ENCODE data around the gene CFAP68.
"Not testable (repeated sequence)": the region's sequence is repeated elsewhere in the genome, so short reads cannot be mapped to it uniquely, and the experiment has no call there.

CFAP68 gene

DNA sequence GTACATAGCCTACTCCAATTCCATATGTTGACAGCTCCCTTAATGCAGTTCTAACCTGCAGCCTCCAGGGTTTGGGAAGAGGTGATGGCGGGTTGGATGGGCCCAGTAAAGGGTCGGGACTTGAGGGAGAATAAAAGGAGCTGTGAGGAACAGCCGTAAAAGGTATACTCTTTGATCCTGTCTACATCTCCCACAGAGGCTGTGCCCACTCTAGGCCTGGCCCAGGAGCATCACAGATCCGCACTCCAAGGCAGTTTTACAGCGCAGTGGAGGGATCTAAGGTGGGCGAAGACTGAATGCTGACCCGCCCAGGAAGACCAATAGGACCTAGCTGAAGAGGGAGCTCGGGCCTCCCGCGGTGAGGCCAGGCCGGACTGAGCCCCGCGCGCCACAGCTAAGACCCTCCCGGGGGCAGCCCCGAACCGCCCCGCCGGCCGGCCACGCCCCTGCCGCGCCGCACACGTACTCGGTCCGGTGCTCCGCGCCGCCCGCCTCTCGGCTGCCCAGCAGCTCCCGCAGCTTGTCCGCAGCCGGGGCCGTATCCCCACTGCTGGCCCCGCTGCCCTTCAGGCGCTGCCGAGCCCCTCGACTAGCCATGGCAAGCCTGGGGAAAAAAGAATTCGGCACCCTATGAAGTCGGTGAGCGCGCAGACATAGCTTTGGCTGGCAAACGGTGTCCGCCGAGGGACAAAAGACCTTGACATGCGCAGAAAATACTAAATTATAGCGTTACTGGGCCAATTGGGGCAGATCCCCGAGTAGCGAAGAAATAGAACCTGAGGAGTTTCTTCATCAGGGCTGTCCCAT, 8.3 kb upstream of the CFAP68 start, which contains the start of gene ALG9:
Gene ALG9, minus strand, starts transcription at position 696 of the 807 bp plus-strand sequence. Its CDS starts 99 bp downstream, at position 597.
- DNase-seq (ENCODE audit: low spot score): peak; percentile 55

DNA sequence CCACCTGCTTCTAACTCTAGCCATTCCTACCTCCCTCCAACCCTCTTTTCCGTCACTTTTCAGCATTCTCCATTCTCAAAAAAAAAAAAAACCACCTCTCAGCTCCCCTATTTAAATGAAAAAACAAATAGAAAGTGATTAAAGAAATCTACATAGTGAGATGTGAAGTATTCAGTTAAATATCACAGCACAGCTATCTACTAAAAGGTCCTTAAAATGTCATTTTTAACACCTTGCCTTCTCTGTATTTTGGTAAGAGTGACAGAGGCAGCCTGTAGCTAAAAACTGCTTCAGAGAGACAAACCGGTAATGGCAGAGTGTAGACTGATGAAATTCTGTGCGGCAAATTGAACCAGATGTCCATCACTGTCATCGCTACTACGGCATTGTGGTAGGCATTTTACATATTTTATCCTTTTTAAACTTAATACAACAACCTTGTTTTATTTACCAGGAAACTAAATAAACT, 7.6 kb upstream of the CFAP68 start:
- peak; percentile 38 for DNase-seq (ENCODE audit: low spot score)

DNA sequence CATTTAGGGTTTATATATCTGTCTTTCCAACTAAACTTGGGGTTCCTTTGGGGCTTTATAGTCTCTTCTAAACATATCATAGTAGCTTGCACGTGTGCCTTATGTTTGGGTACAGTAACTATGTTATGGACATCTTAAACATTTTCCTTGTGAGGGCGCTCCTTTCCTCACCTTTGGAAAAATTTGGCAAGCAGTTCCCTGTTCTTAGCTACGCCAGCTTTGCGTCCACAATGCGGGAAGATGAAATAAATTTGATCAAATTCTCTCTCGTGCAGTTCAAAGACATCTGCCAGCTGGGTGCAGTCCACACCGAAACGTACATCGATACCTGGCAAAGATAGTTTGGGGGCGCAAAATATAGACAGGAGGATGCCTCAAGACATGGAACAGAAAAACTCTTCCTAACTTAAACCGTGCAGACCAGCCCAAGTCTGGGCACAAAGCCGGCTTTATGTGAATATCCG, 924 bp upstream of the CFAP68 start:
- peak; percentile 58 for DNase-seq (ENCODE audit: low spot score)

DNA sequence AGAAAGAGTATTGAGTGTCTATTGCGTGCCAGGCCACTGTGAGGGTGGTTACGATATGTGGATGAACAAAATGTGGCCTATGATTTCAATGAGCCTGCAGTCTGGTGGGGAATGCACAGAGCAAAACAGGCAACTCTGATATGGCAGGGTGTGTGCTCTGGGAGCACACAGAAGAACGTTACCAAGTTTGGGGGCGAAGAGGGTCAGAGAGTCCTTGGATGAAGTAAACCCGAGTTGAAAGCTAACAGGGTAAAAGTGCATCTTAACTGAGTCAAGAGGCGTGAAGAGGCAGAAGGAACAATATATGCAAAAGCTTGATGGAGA, 258 bp downstream of the CFAP68 start:
- DNase-seq (ENCODE audit: low spot score): no peak

GRCh38 chr11:111882202-111882601, 2.9 kb downstream of the CFAP68 start:
- peak; percentile 78 for DNase-seq (ENCODE audit: low spot score)

DNA sequence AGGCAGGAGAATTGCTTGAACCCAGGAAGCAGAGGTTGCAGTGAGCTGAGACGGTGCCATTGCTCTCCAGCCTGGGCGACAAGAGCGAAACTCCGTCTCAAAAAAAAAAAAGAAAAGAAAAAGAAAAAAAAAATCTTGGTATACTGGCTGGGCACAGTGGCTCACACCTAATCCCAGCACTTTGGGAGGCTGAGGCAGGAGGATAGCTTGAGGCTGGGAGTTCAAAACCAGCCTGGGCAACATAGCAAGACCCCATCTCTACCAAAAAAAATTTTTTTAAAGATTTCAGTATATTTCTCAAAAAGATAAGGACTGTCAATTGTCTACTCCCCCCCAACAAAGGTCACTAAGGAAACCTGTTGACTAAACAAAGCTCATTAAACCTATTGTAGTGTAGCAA, 5.7 kb downstream of the CFAP68 start:
- not testable (repeated sequence) for DNase-seq (ENCODE audit: low spot score)

- no peak for DNase-seq (ENCODE audit: low spot score)
These were observed 6.7 kb downstream of the CFAP68 start for GRCh38 chr11:111886032-111886431.

DNA sequence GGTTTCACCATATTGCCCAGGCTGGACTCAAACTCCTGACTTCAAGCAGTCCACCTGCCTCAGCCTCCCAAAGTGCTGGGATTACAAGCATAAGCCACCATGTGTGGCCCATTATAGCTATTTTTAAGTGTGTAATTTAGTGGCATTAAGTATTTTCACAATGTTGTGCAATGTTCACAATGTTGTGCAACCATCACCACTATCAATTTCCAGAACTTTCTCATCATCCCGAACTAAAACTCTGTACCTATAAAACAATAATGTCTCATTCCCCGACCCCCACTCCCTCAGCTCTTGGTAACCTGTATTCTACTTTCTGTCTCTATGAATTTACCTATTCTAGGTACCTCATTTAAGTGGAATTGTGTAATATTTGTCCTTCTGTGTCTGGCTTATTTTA, 7.5 kb downstream of the CFAP68 start:
- no peak for DNase-seq (ENCODE audit: low spot score)

GRCh38 chr11:111905411-111905810, 26.1 kb downstream of the CFAP68 start:
- no peak for DNase-seq (ENCODE audit: low spot score)

GRCh38 chr11:111906680-111907079, 27.3 kb downstream of the CFAP68 start:
- no peak for DNase-seq (ENCODE audit: low spot score)

DNA sequence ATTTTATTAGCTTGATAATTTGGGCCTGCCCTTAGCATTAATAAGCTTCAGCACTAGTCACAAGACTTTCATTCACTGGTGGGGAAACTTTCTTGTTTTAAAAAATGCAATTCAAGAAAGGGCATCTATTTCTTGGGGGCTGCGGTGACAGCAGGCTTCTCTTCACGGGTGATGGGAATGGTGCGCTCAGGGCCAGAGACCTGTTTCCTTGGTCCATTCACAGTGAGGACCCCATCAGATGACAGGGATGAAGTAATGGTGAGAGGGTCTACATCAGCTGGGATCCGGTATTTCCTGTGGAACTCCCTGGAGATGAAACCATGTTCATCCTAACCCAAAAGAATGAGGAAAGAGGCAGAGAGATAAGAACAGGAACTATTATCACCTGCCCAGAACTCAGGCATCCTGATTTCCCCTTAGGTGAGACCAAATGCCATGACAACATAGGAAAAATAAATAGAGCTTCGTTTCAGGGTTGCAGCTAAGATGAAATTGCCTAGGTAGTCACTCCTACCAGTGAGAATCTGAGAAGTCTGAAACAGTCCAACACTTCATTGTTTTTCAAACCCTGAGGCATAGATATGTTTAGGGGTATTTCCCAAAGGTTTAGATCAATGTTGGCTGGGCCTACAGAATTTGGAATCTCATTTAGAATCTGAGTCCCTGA, 29.4 kb downstream of the CFAP68 start:
- DNase-seq (ENCODE audit: low spot score): peak; percentile 73

- DNase-seq (ENCODE audit: low spot score): peak; percentile 52
These were observed 30.0 kb downstream of the CFAP68 start for GRCh38 chr11:111909378-111909777.

- DNase-seq (ENCODE audit: low spot score): peak; percentile 98
These were observed 31.6 kb downstream of the CFAP68 start for GRCh38 chr11:111910676-111911562.

DNA sequence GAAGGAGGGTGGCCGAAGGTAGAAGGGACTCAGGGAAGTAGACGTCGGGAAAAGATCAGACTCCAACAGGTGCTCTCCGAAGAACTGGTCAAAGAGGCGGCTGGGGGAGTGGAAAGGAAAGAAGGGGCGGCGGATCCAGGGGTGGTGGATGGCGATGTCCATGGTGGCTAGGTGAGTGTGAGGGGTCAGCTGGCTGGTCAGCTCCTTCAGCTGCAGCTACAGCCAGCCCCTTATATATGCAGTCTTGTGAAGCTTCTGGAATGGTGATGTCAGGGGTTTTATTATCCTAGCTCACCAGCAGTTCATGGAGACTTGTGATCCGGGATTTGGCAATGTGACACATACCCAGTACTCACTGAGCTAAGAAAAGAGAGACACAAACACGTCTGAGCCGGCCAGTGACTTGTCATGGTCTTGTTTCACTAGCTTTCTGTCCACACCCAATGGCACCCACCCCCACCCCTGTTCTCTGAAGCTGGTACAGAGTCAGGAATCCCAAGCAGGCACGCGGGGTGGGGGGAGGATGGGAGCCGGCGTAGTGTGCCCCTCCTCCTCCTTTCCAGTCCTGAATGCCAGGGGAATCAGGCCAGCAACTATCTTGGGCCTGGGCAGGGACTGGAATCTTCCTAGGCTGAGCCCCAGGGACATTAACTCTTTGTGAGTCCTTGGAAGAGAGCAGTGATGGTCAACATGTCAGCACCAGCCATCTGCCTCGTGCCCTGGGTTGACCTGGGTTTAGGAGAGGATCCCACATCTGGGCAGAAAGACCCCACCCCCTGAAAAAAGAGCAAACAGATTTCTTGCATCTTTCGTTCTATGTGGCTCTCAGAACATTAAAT, 32.4 kb downstream of the CFAP68 start, which contains the start of gene CRYAB:
Gene CRYAB, minus strand, starts transcription at position 208 of the 839 bp plus-strand sequence. Its CDS starts 46 bp downstream, at position 162.
- DNase-seq (ENCODE audit: low spot score): peak; percentile 99

GRCh38 chr11:111912535-111912934, 33.2 kb downstream of the CFAP68 start, which contains the start of gene HSPB2:
HSPB2 (plus strand) TSS chr11:111912734; CDS start chr11:111912830, 96 bp downstream.
- DNase-seq (ENCODE audit: low spot score): no peak

GRCh38 chr11:111913031-111913861, 33.9 kb downstream of the CFAP68 start:
- peak; percentile 59 for DNase-seq (ENCODE audit: low spot score)

DNA sequence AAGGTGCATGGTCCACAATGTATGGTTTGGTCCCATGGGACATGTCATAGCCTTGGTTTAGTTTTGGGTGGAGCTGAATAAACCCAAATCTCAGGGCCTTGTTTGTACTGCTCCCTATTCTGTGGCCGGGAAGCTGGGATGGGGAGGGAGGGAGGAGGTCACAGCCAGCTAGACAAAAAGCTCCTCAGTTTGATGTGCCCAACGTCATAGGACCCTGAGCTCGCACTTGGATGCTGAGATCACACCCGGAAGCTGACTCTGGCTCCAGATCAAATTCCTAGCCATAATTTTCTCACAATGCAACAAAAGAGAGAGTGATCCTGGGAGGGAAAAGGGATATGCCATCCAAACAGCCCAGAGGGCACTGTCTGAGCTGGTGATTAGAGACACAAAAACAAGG, 34.7 kb downstream of the CFAP68 start:
- DNase-seq (ENCODE audit: low spot score): peak; percentile 96

GRCh38 chr11:111916768-111917167, 37.4 kb downstream of the CFAP68 start:
- DNase-seq (ENCODE audit: low spot score): no peak

GRCh38 chr11:111917312-111917711, 38.0 kb downstream of the CFAP68 start:
- DNase-seq (ENCODE audit: low spot score): no peak

GRCh38 chr11:111917788-111918187, 38.4 kb downstream of the CFAP68 start:
- DNase-seq (ENCODE audit: low spot score): no peak
